H1 (cell line): ENCODE measurements around the gene SMAD1.

ENCODE experiments used
- CEBPB ChIP-seq: IDR thresholded peaks from 2 replicates; pipeline ENCODE4 v1.6.1; 2012; ENCODE audit warnings: low read depth, low read length
- CREB1 ChIP-seq: IDR thresholded peaks from 2 replicates; pipeline ENCODE4 v1.6.1; 2012; ENCODE audit warnings: inconsistent platforms
- EGR1 ChIP-seq: IDR thresholded peaks from 2 replicates; pipeline ENCODE4 v1.6.1; 2011; ENCODE audit warnings: low read depth, low read length, borderline replicate concordance
- EZH2 ChIP-seq: fragments of 200-600 bp; sonication (generic); IDR thresholded peaks from 2 replicates; pipeline ENCODE4 v1.7.1; 2012; ENCODE audit warnings: low read depth, mild to moderate bottlenecking, moderate library complexity, low read length, inconsistent platforms; ENCODE audit not compliant: severe bottlenecking
- KDM5A ChIP-seq: fragments of 200-600 bp; IDR thresholded peaks from 2 replicates; pipeline ENCODE4 v1.7.1; 2012; ENCODE audit warnings: mild to moderate bottlenecking, low read length, inconsistent platforms, mixed read lengths
- POU5F1 ChIP-seq: IDR thresholded peaks from 2 replicates; pipeline ENCODE4 v1.6.1; 2011; ENCODE audit warnings: low read depth, mild to moderate bottlenecking, low read length, moderate library complexity
- RXRA ChIP-seq: IDR thresholded peaks from 2 replicates; pipeline ENCODE4 v1.6.1; 2011; ENCODE audit warnings: low read depth, mild to moderate bottlenecking, low read length, moderate library complexity; ENCODE audit not compliant: insufficient read depth
- SRF ChIP-seq: IDR thresholded peaks from 2 replicates; pipeline ENCODE4 v1.6.1; 2011; ENCODE audit warnings: mild to moderate bottlenecking, low read depth, low read length, moderate library complexity
- TF ChIP-seq, protein P1 (sequence below), 3 experiments: IDR thresholded peaks; 1 replicate in 2 of 3; 2 replicates in 1 of 3; pipeline versions ENCODE4 v1.5.1 to v1.6.1; 2011; ENCODE audit warnings: low read length in 3 of 3, mild to moderate bottlenecking in 3 of 3, inconsistent platforms in 2 of 3, low read depth in 1 of 3, moderate library complexity in 1 of 3; ENCODE audit not compliant: insufficient read depth in 1 of 3; ENCODE audit errors: control extremely low read depth in 1 of 3
- TF ChIP-seq, protein P2 (sequence below): IDR thresholded peaks from 2 replicates; pipeline ENCODE4 v1.6.1; 2012; ENCODE audit warnings: inconsistent platforms

DNA sequence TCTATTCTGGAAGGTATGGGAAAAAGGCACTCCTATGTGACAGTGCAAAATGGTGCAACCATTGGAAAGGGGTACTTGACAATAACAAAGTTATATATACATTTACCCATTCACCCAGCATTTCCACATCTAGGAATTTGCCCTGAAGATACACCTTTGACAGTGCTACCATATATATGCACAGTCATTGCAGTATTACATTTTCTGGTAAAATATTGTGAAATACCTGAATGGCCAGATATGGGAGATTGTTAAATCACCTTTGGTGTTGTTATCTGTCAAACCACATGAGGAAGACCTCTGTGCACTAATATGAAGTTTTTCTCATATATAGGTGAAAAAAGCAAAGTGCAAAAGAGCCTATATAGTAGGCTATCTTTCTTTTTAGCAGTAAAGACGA lies 53.5 kb downstream of the SMAD1 start:
- TF ChIP-seq, protein P1, sequence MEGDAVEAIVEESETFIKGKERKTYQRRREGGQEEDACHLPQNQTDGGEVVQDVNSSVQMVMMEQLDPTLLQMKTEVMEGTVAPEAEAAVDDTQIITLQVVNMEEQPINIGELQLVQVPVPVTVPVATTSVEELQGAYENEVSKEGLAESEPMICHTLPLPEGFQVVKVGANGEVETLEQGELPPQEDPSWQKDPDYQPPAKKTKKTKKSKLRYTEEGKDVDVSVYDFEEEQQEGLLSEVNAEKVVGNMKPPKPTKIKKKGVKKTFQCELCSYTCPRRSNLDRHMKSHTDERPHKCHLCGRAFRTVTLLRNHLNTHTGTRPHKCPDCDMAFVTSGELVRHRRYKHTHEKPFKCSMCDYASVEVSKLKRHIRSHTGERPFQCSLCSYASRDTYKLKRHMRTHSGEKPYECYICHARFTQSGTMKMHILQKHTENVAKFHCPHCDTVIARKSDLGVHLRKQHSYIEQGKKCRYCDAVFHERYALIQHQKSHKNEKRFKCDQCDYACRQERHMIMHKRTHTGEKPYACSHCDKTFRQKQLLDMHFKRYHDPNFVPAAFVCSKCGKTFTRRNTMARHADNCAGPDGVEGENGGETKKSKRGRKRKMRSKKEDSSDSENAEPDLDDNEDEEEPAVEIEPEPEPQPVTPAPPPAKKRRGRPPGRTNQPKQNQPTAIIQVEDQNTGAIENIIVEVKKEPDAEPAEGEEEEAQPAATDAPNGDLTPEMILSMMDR (IDR thresholded peaks at IDR 0.05; ENCODE audit: control extremely low read depth in 1 of 3, insufficient read depth in 1 of 3, low read depth in 1 of 3, low read length in 3 of 3) = no peak
- TF ChIP-seq CREB1 (no peak), RXRA (no peak), KDM5A (no peak), SRF (no peak), EGR1 (no peak), POU5F1 (no peak), EZH2 (no peak), CEBPB (no peak)
- TF ChIP-seq, protein P2, sequence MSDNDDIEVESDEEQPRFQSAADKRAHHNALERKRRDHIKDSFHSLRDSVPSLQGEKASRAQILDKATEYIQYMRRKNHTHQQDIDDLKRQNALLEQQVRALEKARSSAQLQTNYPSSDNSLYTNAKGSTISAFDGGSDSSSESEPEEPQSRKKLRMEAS = no peak
